ENCODE measurements around the gene ARHGAP22. TPM values are rescaled to one million over a fixed set of nuclear protein-coding genes. Genes with fewer than 3 reads are reported as not detected.

Gene ARHGAP22
- total and polyA plus RNA-seq, 2 experiments from 2014 or later = 4.8 to 10.7 TPM

- Mint-ChIP-seq H3K27me3 (ENCODE audit: insufficient read depth, low read depth, poor library complexity) (peaks cover 8% of the 10 kb centered on the region), H3K4me1 (peaks cover 13% of the 10 kb centered on the region; the same call in 2 of the 3 replicates), H3K36me3 (ENCODE audit: low read depth) (no peaks in the 10 kb centered on the region), H3K4me3 (no peak overlapping the region), H3K9me3 (no peaks in the 10 kb centered on the region; the same call in 2 of the 3 replicates), H3K27ac (no peak overlapping the region)
- no peak overlapping the region for H3K4me3 ChIP-seq
- H3K9me2 ChIP-seq (ENCODE audit: insufficient read depth) = peaks cover 20% of the 10 kb centered on the region; the same call in 1 of the 2 replicates
- no peaks in the 10 kb centered on the region for H3K79me2 ChIP-seq (replicated peaks; ENCODE audit: insufficient read depth)
- no peaks in the 10 kb centered on the region for H3F3A ChIP-seq (replicated peaks; ENCODE audit: low read depth)
- DNase-seq (ENCODE audit: low spot score) (no peak), ATAC-seq (no peak)
- no peaks in the 10 kb centered on the region for H4K20me1 ChIP-seq (replicated peaks; ENCODE audit: insufficient read depth)
- no peaks in the 10 kb centered on the region for H3K27me3 ChIP-seq (ENCODE audit: insufficient read depth)
- H3K36me3 ChIP-seq (ENCODE audit: insufficient read depth) = no peaks in the 10 kb centered on the region
- H3K4me2 ChIP-seq = no peak overlapping the region
- H2AFZ ChIP-seq = no peak overlapping the region
- peaks cover 4% of the 10 kb centered on the region for H3K4me1 ChIP-seq (ENCODE audit: insufficient read depth)
- H3K27ac ChIP-seq (ENCODE audit: low read depth) = no peak overlapping the region
- TF ChIP-seq EZH2 (IDR thresholded peaks at IDR 0.05; ENCODE audit: low read depth, unreplicated experiment) (no peak), CREB1 (CRISPR knock-in tag; IDR thresholded peaks at IDR 0.05; ENCODE audit: low read depth) (no peak), ETS1 (IDR thresholded peaks at IDR 0.05) (no peak), REST (IDR thresholded peaks at IDR 0.05; ENCODE audit: unreplicated experiment) (no peak), ZNF331 (CRISPR knock-in tag; IDR thresholded peaks at IDR 0.05; ENCODE audit: low read depth) (no peak), POLR2AphosphoS5 (IDR thresholded peaks at IDR 0.05; ENCODE audit: low read depth) (no peak), JUNB (IDR thresholded peaks at IDR 0.05; ENCODE audit: unreplicated experiment) (no peak), EZH2phosphoT487 (IDR thresholded peaks at IDR 0.05; ENCODE audit: unreplicated experiment) (no peak), ZNF114 (CRISPR knock-in tag; IDR thresholded peaks at IDR 0.05) (no peak), CTCF (conservative IDR thresholded peaks at IDR 0.05; ENCODE audit: low read depth in 2 of 2) (no peak), ZNF462 (CRISPR knock-in tag; IDR thresholded peaks at IDR 0.05) (no peak), NANOG (IDR thresholded peaks at IDR 0.05; ENCODE audit: borderline replicate concordance) (no peak), STAT1 (IDR thresholded peaks at IDR 0.05; ENCODE audit: unreplicated experiment) (no peak)
Observed at GRCh38 chr10:48577158-48577557, 27.7 kb downstream of the ARHGAP22 start.

All from GM23338 (cell line).